Suprapubic skin (tissue), 4 donors: ENCODE data around the gene ARID4B. TPM values are rescaled to one million over a fixed set of nuclear protein-coding genes. Genes with fewer than 3 reads are reported as not detected.

Experiments
- DNase-seq, 2 donors: peaks; one replicate each; pipeline ENCODE4 v3.0.0-alpha.2; 2019; ENCODE audit warnings: low spot score in 2 of 2
- H3K27ac ChIP-seq: fragments of 200-600 bp; sonication (generic); one replicate; pipeline ENCODE4 v1.5.1; 2019
- H3K27me3 ChIP-seq: fragments of 200-600 bp; sonication (generic); one replicate; pipeline ENCODE4 v1.5.1; 2019
- H3K36me3 ChIP-seq: fragments of 200-600 bp; sonication (generic); one replicate; pipeline ENCODE4 v1.5.1; 2019
- H3K4me1 ChIP-seq: fragments of 200-600 bp; sonication (generic); one replicate; pipeline ENCODE4 v1.5.1; 2019
- H3K4me3 ChIP-seq: fragments of 200-600 bp; sonication (generic); one replicate; pipeline ENCODE4 v1.5.1; 2019; ENCODE audit warnings: mild to moderate bottlenecking
- H3K9me3 ChIP-seq: fragments of 200-600 bp; sonication (generic); one replicate; pipeline ENCODE4 v1.5.1; 2019
- CTCF ChIP-seq, 2 donors: fragments of 200-600 bp in 1 of 2; fragments of 450-650 bp in 1 of 2; sonication (generic) in 1 of 2; IDR thresholded peaks; one replicate each; pipeline ENCODE4 v1.5.1; 2016 to 2019; ENCODE audit warnings: antibody characterized with exemption in 2 of 2, mild to moderate bottlenecking in 1 of 2, moderate library complexity in 1 of 2
- EP300 ChIP-seq: sonication (generic); formaldehyde crosslinking; IDR thresholded peaks from one replicate; pipeline ENCODE4 v1.6.1; 2017; ENCODE audit warnings: antibody characterized with exemption
- POLR2A ChIP-seq, 2 donors: fragments of 450-650 bp; IDR thresholded peaks; one replicate each; pipeline ENCODE4 v1.6.1; 2017; ENCODE audit warnings: antibody characterized with exemption in 2 of 2, mild to moderate bottlenecking in 2 of 2, moderate library complexity in 2 of 2
- POLR2AphosphoS5 ChIP-seq, 3 donors: sonication (generic); formaldehyde crosslinking; IDR thresholded peaks; one replicate each; pipeline ENCODE4 v1.6.1; 2017; ENCODE audit warnings: antibody characterized with exemption in 3 of 3
- WGBS: methylation state at CpG from one replicate; pipeline ENCODE4 v1.1.5; 2018; 5-methylcytosine and 5-hydroxymethylcytosine counted together
- total RNA-seq, 4 donors: library from RNA; depleted of rRNA; stranded (reverse); fragments of >200 nt; gene quantifications; one replicate each; pipeline ENCODE4 v1.1.0, GENCODE V29; 2016

Gene ARID4B
- total RNA-seq, 4 donors from 2014 or later: 21.4 to 62.7 (median 31.8) TPM

GRCh38 chr1:235319255-235319654 is 8.7 kb downstream of the ARID4B start:
- Histone ChIP-seq H3K36me3 (peaks cover 14% of the 10 kb centered on the region), H3K27me3 (no peaks in the 10 kb centered on the region), H3K9me3 (no peaks in the 10 kb centered on the region), H3K4me1 (peaks cover 18% of the 10 kb centered on the region), H3K4me3 (no peak overlapping the region), H3K27ac (no peak overlapping the region)
- TF ChIP-seq CTCF (IDR thresholded peaks at IDR 0.05): no peak
- no peak for TF ChIP-seq POLR2A (IDR thresholded peaks at IDR 0.05)
- TF ChIP-seq POLR2AphosphoS5 (IDR thresholded peaks at IDR 0.05): no peak
- TF ChIP-seq EP300: no peak
- 100% methylated on average over 2 of the region's 2 CpGs for WGBS
- no peak for DNase-seq

GRCh38 chr1:235317168-235317567 is 10.8 kb downstream of the ARID4B start:
- no peak overlapping the region for H3K27ac ChIP-seq
- peaks cover 14% of the 10 kb centered on the region for H3K36me3 ChIP-seq
- peaks cover 39% of the 10 kb centered on the region for H3K4me1 ChIP-seq
- no peak for DNase-seq
- no peak for TF ChIP-seq POLR2AphosphoS5 (IDR thresholded peaks at IDR 0.05)
- TF ChIP-seq CTCF (IDR thresholded peaks at IDR 0.05): no peak
- no peak for TF ChIP-seq POLR2A (IDR thresholded peaks at IDR 0.05)
- no peak for TF ChIP-seq EP300
- H3K9me3 ChIP-seq: no peaks in the 10 kb centered on the region
- no peak overlapping the region for H3K4me3 ChIP-seq
- no peaks in the 10 kb centered on the region for H3K27me3 ChIP-seq
- 32% methylated on average over 1 of the region's 1 CpG for WGBS

- Histone ChIP-seq H3K36me3 (peaks cover 14% of the 10 kb centered on the region), H3K27me3 (no peaks in the 10 kb centered on the region), H3K27ac (no peak overlapping the region), H3K4me1 (peaks cover 42% of the 10 kb centered on the region), H3K4me3 (no peak overlapping the region), H3K9me3 (no peaks in the 10 kb centered on the region)
- 95% methylated on average over 4 of the region's 4 CpGs for WGBS
- TF ChIP-seq POLR2AphosphoS5 (IDR thresholded peaks at IDR 0.05): no peak
- no peak for TF ChIP-seq POLR2A (IDR thresholded peaks at IDR 0.05)
- TF ChIP-seq EP300: no peak
- TF ChIP-seq CTCF (IDR thresholded peaks at IDR 0.05): no peak
- DNase-seq: no peak
These were observed 12.2 kb downstream of the ARID4B start for GRCh38 chr1:235315735-235316134.

GRCh38 chr1:235315173-235315572 is 12.8 kb downstream of the ARID4B start:
- H3K4me1 ChIP-seq: peaks cover 42% of the 10 kb centered on the region
- no peak overlapping the region for H3K4me3 ChIP-seq
- H3K9me3 ChIP-seq: no peaks in the 10 kb centered on the region
- TF ChIP-seq POLR2AphosphoS5 (IDR thresholded peaks at IDR 0.05): no peak
- TF ChIP-seq POLR2A (IDR thresholded peaks at IDR 0.05): no peak
- TF ChIP-seq CTCF (IDR thresholded peaks at IDR 0.05): no peak
- TF ChIP-seq EP300: no peak
- peaks cover 14% of the 10 kb centered on the region for H3K36me3 ChIP-seq
- WGBS: 94% methylated on average over 5 of the region's 5 CpGs
- H3K27ac ChIP-seq: no peak overlapping the region
- DNase-seq: no peak
- no peaks in the 10 kb centered on the region for H3K27me3 ChIP-seq

GRCh38 chr1:235313931-235314678 is 13.9 kb downstream of the ARID4B start:
- peaks cover 10% of the 10 kb centered on the region for H3K36me3 ChIP-seq
- no peak for DNase-seq
- WGBS: 35% methylated on average over 4 of the region's 4 CpGs
- no peak overlapping the region for H3K27ac ChIP-seq
- TF ChIP-seq POLR2A (IDR thresholded peaks at IDR 0.05) (no peak), EP300 (no peak), CTCF (IDR thresholded peaks at IDR 0.05) (no peak), POLR2AphosphoS5 (IDR thresholded peaks at IDR 0.05) (no peak)
- H3K9me3 ChIP-seq: no peaks in the 10 kb centered on the region
- no peak overlapping the region for H3K4me3 ChIP-seq
- no peaks in the 10 kb centered on the region for H3K27me3 ChIP-seq
- peaks cover 42% of the 10 kb centered on the region for H3K4me1 ChIP-seq
